Measurements from ENCODE around the gene RPA3.

The RPA3 gene

DNA sequence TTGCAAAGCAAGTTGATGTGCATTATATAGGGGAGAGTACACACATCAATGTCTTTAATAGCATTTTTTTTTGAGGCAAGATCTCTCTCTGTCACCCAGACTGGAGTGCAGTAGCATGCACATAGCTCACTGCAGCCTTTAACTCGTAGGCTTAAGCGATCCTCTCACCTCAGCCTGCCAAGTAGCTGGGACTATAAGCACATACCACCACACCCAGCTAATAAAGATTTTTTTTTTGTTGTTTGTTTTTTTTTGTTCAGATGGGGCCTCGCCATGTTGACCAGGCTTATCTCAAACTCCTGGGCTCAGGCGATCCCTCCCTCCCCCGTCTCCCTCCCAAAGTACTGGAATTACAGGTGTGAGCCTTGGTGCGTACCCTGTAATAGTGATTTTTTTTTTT, 76.3 kb downstream of the RPA3 start (continued):
- no peak for TF ChIP-seq HOXD13 (CRISPR knock-in tag; IDR thresholded peaks at IDR 0.05; ENCODE audit: borderline replicate concordance)
- TF ChIP-seq ZNF48 (tag by site-specific recombination; IDR thresholded peaks at IDR 0.05) = no peak
- no peak for TF ChIP-seq ZNF423 (tag by site-specific recombination; IDR thresholded peaks at IDR 0.05)
- no peak for TF ChIP-seq ZNF157 (tag by site-specific recombination; IDR thresholded peaks at IDR 0.05)
- TF ChIP-seq KLF1 (tag by site-specific recombination; IDR thresholded peaks at IDR 0.05) = peak; percentile 90
- no peak for TF ChIP-seq ZNF311 (tag by site-specific recombination; IDR thresholded peaks at IDR 0.05; ENCODE audit: borderline replicate concordance)
- TF ChIP-seq ZNF624 (tag by site-specific recombination; IDR thresholded peaks at IDR 0.05) = no peak
- no peak for TF ChIP-seq BCL11A (tag by site-specific recombination; IDR thresholded peaks at IDR 0.05; ENCODE audit: low read depth)
- TF ChIP-seq ZNF112 (tag by site-specific recombination; IDR thresholded peaks at IDR 0.05) = no peak
- peak; percentile 77; the same call in 1 of the 2 replicates for TF ChIP-seq KLF7 (tag by site-specific recombination; IDR thresholded peaks at IDR 0.05; ENCODE audit: borderline replicate concordance)
- TF ChIP-seq KLF16 (tag by site-specific recombination; IDR thresholded peaks at IDR 0.05) = no peak
- TF ChIP-seq ZNF670 (tag by site-specific recombination; IDR thresholded peaks at IDR 0.05; ENCODE audit: low read depth) = no peak
- no peak for TF ChIP-seq ZNF658 (tag by site-specific recombination; IDR thresholded peaks at IDR 0.05)
- no peak for TF ChIP-seq ZBTB7A (tag by site-specific recombination; IDR thresholded peaks at IDR 0.05; ENCODE audit: low read depth)
- no peak for TF ChIP-seq ZNF776 (tag by site-specific recombination; IDR thresholded peaks at IDR 0.05; ENCODE audit: borderline replicate concordance)
- TF ChIP-seq SCRT2 (tag by site-specific recombination; IDR thresholded peaks at IDR 0.05) = no peak
- no peak for TF ChIP-seq ZNF132 (tag by site-specific recombination; IDR thresholded peaks at IDR 0.05; ENCODE audit: borderline replicate concordance)
- no peak for TF ChIP-seq ZBTB1 (tag by site-specific recombination; IDR thresholded peaks at IDR 0.05)
- TF ChIP-seq, protein P1, sequence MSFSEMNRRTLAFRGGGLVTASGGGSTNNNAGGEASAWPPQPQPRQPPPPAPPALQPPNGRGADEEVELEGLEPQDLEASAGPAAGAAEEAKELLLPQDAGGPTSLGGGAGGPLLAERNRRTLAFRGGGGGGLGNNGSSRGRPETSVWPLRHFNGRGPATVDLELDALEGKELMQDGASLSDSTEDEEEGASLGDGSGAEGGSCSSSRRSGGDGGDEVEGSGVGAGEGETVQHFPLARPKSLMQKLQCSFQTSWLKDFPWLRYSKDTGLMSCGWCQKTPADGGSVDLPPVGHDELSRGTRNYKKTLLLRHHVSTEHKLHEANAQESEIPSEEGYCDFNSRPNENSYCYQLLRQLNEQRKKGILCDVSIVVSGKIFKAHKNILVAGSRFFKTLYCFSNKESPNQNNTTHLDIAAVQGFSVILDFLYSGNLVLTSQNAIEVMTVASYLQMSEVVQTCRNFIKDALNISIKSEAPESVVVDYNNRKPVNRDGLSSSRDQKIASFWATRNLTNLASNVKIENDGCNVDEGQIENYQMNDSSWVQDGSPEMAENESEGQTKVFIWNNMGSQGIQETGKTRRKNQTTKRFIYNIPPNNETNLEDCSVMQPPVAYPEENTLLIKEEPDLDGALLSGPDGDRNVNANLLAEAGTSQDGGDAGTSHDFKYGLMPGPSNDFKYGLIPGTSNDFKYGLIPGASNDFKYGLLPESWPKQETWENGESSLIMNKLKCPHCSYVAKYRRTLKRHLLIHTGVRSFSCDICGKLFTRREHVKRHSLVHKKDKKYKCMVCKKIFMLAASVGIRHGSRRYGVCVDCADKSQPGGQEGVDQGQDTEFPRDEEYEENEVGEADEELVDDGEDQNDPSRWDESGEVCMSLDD (tag by site-specific recombination; IDR thresholded peaks at IDR 0.05) = no peak
- TF ChIP-seq, protein P2, sequence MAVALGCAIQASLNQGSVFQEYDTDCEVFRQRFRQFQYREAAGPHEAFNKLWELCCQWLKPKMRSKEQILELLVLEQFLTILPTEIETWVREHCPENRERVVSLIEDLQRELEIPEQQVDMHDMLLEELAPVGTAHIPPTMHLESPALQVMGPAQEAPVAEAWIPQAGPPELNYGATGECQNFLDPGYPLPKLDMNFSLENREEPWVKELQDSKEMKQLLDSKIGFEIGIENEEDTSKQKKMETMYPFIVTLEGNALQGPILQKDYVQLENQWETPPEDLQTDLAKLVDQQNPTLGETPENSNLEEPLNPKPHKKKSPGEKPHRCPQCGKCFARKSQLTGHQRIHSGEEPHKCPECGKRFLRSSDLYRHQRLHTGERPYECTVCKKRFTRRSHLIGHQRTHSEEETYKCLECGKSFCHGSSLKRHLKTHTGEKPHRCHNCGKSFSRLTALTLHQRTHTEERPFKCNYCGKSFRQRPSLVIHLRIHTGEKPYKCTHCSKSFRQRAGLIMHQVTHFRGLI (tag by site-specific recombination; IDR thresholded peaks at IDR 0.05) = no peak
- TF ChIP-seq, protein P3, sequence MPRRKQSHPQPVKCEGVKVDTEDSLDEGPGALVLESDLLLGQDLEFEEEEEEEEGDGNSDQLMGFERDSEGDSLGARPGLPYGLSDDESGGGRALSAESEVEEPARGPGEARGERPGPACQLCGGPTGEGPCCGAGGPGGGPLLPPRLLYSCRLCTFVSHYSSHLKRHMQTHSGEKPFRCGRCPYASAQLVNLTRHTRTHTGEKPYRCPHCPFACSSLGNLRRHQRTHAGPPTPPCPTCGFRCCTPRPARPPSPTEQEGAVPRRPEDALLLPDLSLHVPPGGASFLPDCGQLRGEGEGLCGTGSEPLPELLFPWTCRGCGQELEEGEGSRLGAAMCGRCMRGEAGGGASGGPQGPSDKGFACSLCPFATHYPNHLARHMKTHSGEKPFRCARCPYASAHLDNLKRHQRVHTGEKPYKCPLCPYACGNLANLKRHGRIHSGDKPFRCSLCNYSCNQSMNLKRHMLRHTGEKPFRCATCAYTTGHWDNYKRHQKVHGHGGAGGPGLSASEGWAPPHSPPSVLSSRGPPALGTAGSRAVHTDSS (tag by site-specific recombination; IDR thresholded peaks at IDR 0.05) = no peak
- TF ChIP-seq SALL2 (tag by site-specific recombination; IDR thresholded peaks at IDR 0.05; ENCODE audit: borderline replicate concordance) = no peak
- TF ChIP-seq GLI4 (tag by site-specific recombination; IDR thresholded peaks at IDR 0.05) = no peak
- TF ChIP-seq ZNF169 (tag by site-specific recombination; IDR thresholded peaks at IDR 0.05) = no peak
- no peak for TF ChIP-seq ZSCAN16 (tag by site-specific recombination; IDR thresholded peaks at IDR 0.05)
- TF ChIP-seq, protein P4, sequence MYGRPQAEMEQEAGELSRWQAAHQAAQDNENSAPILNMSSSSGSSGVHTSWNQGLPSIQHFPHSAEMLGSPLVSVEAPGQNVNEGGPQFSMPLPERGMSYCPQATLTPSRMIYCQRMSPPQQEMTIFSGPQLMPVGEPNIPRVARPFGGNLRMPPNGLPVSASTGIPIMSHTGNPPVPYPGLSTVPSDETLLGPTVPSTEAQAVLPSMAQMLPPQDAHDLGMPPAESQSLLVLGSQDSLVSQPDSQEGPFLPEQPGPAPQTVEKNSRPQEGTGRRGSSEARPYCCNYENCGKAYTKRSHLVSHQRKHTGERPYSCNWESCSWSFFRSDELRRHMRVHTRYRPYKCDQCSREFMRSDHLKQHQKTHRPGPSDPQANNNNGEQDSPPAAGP (tag by site-specific recombination; IDR thresholded peaks at IDR 0.05) = peak; percentile 35; the same call in 1 of the 2 replicates
- TF ChIP-seq ZNF221 (tag by site-specific recombination; IDR thresholded peaks at IDR 0.05; ENCODE audit: borderline replicate concordance) = no peak
- no peak for TF ChIP-seq GLI2 (tag by site-specific recombination; IDR thresholded peaks at IDR 0.05; ENCODE audit: borderline replicate concordance, low read depth)
- TF ChIP-seq, protein P5, sequence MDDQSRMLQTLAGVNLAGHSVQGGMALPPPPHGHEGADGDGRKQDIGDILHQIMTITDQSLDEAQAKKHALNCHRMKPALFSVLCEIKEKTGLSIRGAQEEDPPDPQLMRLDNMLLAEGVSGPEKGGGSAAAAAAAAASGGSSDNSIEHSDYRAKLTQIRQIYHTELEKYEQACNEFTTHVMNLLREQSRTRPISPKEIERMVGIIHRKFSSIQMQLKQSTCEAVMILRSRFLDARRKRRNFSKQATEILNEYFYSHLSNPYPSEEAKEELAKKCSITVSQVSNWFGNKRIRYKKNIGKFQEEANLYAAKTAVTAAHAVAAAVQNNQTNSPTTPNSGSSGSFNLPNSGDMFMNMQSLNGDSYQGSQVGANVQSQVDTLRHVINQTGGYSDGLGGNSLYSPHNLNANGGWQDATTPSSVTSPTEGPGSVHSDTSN (CRISPR knock-in tag; IDR thresholded peaks at IDR 0.05) = no peak
- no peak for TF ChIP-seq ZNF174 (tag by site-specific recombination; IDR thresholded peaks at IDR 0.05)
- no peak for TF ChIP-seq GFI1B (tag by site-specific recombination; IDR thresholded peaks at IDR 0.05)
- no peak for TF ChIP-seq ZNF626 (tag by site-specific recombination; IDR thresholded peaks at IDR 0.05)
- no peak for TF ChIP-seq SCRT1 (tag by site-specific recombination; IDR thresholded peaks at IDR 0.05; ENCODE audit: borderline replicate concordance)
- TF ChIP-seq ZNF248 (tag by site-specific recombination; IDR thresholded peaks at IDR 0.05) = no peak
- no peak for TF ChIP-seq ZFP37 (tag by site-specific recombination; IDR thresholded peaks at IDR 0.05)
- no peak for TF ChIP-seq ZFHX2 (tag by site-specific recombination; conservative IDR thresholded peaks at IDR 0.05)

All from HEK293 (cell line).